NCI-H2171 (cell line): ENCODE measurements around the gene VTN.
A peak's percentile ranks its signal among the peaks of the same experiment; 100 is the strongest.

Experiments
- DNase-seq: peaks from one replicate; lab custom pipeline; 2025; lab: John Stamatoyannopoulos, UW

Gene VTN

GRCh38 chr17:28320215-28321061 is 49.7 kb downstream of the VTN start:
- no peak for DNase-seq

GRCh38 chr17:28319598-28319935 is 50.5 kb downstream of the VTN start:
- no peak for DNase-seq

DNA sequence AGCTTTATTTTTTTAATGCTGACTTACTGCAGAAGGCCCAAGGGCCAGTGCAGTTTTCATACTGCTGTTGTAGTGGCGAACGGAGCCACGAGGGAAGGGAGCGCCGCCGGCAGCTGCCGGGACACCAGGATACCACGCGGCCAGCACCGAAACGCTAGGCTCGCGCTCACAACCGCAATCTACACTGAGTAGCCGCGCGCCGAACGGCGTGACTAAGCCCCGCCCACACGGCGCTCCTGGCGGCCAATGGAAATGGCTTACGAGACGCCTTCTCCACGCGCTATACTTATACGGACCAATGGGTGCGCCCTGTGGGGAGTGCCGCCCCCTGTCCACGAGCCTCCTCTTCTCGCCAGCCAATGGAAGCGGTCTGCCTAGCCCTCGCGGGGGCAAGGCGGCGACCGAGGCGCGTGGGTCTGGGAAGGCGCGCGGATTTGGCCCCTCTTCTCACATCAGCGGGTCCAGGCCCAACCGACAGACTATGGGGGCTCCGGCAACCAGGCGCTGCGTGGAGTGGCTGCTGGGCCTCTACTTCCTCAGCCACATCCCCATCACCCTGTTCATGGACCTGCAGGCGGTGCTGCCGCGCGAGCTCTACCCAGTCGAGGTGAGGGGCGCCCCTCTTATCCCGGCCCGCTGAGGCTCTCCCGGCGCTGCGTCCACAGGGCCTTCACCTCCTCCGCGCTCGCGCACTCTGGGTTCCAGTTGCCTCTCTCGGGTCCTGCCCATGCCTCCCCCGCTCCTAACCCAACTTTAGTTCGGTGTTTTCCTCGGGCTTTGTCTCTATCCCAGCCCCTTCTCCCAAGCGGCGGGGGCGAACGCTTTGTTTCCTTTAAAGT is 51.1 kb downstream of the VTN start, which contains the start of gene TMEM97:
TMEM97 (plus strand) TSS at position 442 of the 839 bp plus-strand sequence; CDS start at position 482, 40 bp downstream.
- DNase-seq: peak; percentile 98

- peak; percentile 12 for DNase-seq
Measured at GRCh38 chr17:28317966-28318758, 51.9 kb downstream of the VTN start.
